ENCODE results near the gene CPSF7. TPM values are rescaled to one million over a fixed set of nuclear protein-coding genes. Genes with fewer than 3 reads are reported as not detected.

Gene CPSF7
- total RNA-seq, 1 experiment from 2014 or later = 123 TPM

DNA sequence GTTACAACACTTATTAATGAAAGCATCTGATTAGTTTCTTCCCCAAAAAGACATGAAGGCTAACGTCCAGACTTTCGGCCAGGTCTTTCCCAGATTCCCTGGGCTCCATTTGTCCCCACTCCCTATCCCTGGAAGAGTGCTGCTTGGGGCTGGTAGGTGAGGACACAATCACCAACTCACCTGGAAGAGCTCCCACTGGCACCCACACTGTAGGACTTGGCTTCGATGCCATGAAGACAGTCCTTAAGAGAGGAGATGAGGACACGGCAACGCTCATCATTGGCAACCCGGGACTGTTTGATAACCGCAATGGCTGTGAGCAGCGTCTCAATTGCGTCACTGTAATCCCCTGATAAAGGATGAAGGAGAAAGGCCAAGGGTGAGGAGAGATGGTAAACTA is 18.2 kb downstream of the CPSF7 start:
- H3K4me1 ChIP-seq = no peaks in the 10 kb centered on the region
- Mint-ChIP-seq H3K9me3 (ENCODE audit: unreplicated experiment) (no peaks in the 10 kb centered on the region), H3K27ac (ENCODE audit: unreplicated experiment) (no peak overlapping the region), H3K36me3 (ENCODE audit: insufficient read depth, unreplicated experiment) (peaks cover 99% of the 10 kb centered on the region), H3K4me1 (ENCODE audit: low read depth, unreplicated experiment) (no peaks in the 10 kb centered on the region), H3K4me3 (ENCODE audit: unreplicated experiment) (no peak overlapping the region), H3K27me3 (ENCODE audit: insufficient read depth, unreplicated experiment) (no peaks in the 10 kb centered on the region)
- peaks cover 4% of the 10 kb centered on the region; the same call in 1 of the 2 replicates for H3K36me3 ChIP-seq (ENCODE audit: control insufficient read depth, insufficient read depth, low read length)
- ChIA-PET POLR2A (no interaction called here), CTCF (no interaction called here)
- H3K9me3 ChIP-seq = no peaks in the 10 kb centered on the region
- no peaks in the 10 kb centered on the region for H3K27me3 ChIP-seq (replicated peaks; ENCODE audit: control insufficient read depth, insufficient read depth, low read length)
- DNase-seq = no peak
- no peak overlapping the region for H3K4me3 ChIP-seq (ENCODE audit: low read depth, low read length)
- TF ChIP-seq, protein P1, sequence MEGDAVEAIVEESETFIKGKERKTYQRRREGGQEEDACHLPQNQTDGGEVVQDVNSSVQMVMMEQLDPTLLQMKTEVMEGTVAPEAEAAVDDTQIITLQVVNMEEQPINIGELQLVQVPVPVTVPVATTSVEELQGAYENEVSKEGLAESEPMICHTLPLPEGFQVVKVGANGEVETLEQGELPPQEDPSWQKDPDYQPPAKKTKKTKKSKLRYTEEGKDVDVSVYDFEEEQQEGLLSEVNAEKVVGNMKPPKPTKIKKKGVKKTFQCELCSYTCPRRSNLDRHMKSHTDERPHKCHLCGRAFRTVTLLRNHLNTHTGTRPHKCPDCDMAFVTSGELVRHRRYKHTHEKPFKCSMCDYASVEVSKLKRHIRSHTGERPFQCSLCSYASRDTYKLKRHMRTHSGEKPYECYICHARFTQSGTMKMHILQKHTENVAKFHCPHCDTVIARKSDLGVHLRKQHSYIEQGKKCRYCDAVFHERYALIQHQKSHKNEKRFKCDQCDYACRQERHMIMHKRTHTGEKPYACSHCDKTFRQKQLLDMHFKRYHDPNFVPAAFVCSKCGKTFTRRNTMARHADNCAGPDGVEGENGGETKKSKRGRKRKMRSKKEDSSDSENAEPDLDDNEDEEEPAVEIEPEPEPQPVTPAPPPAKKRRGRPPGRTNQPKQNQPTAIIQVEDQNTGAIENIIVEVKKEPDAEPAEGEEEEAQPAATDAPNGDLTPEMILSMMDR (IDR thresholded peaks at IDR 0.05; ENCODE audit: insufficient read depth in 1 of 2, low read depth in 1 of 2, low read length in 1 of 2, severe bottlenecking in 1 of 2, unreplicated experiment in 1 of 2) = no peak
- BruUV-seq (replicated peaks) = no TSS peak
- intact Hi-C loops (cut with micrococcal nuclease; ENCODE audit: unreplicated experiment) = no loop called here

DNA sequence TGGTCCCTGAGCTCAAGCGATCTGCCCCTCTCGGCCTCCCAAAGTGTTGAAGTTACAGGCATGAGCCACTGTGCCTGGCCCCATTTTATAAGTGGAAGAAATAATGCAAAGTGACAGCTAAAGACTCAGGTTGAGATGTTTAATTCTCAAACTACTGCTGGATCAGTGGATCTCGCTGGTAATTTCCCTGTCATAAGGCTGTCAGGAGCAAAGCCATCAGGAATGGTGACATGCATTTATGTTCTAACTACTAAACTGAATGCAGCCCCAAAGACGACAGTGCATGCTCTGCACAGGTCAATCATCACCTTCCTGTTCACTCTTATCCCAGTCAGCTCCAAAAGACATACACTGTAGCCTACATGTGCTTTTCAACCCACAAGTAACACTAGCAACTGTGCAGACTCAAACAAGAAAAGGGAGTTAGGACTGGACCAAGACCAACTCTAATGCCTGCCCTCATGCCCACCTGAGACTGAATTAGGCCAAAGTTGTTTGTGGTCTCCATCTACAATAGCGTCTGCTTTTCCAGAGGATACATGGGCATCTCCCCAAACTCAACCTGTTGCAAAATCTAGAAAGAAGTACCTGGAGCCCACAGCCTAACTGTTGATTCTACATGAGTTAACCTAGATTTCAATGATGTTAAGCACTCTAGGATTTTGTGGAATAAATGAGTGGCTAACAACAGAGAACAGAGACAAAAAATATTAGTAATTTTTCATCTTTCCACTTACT is 22.6 kb downstream of the CPSF7 start:
- TF ChIP-seq, protein P1 (IDR thresholded peaks at IDR 0.05; ENCODE audit: insufficient read depth in 1 of 2, low read depth in 1 of 2, low read length in 1 of 2, severe bottlenecking in 1 of 2, unreplicated experiment in 1 of 2) = no peak
- no peaks in the 10 kb centered on the region for H3K4me1 ChIP-seq
- Mint-ChIP-seq H3K27ac (ENCODE audit: unreplicated experiment) (no peak overlapping the region), H3K4me1 (ENCODE audit: low read depth, unreplicated experiment) (no peaks in the 10 kb centered on the region), H3K9me3 (ENCODE audit: unreplicated experiment) (no peaks in the 10 kb centered on the region), H3K4me3 (ENCODE audit: unreplicated experiment) (no peak overlapping the region), H3K27me3 (ENCODE audit: insufficient read depth, unreplicated experiment) (no peaks in the 10 kb centered on the region), H3K36me3 (ENCODE audit: insufficient read depth, unreplicated experiment) (peaks cover 96% of the 10 kb centered on the region)
- DNase-seq = no peak
- no peaks in the 10 kb centered on the region for H3K27me3 ChIP-seq (replicated peaks; ENCODE audit: control insufficient read depth, insufficient read depth, low read length)
- POLR2A ChIA-PET = no interaction called here
- BruUV-seq (replicated peaks) = no TSS peak
- CTCF ChIA-PET = no interaction called here
- no peaks in the 10 kb centered on the region for H3K9me3 ChIP-seq
- H3K36me3 ChIP-seq (ENCODE audit: control insufficient read depth, insufficient read depth, low read length) = peaks cover 6% of the 10 kb centered on the region
- no peak overlapping the region for H3K4me3 ChIP-seq (ENCODE audit: low read depth, low read length)
- intact Hi-C loops (cut with micrococcal nuclease; ENCODE audit: unreplicated experiment) = no loop called here

DNA sequence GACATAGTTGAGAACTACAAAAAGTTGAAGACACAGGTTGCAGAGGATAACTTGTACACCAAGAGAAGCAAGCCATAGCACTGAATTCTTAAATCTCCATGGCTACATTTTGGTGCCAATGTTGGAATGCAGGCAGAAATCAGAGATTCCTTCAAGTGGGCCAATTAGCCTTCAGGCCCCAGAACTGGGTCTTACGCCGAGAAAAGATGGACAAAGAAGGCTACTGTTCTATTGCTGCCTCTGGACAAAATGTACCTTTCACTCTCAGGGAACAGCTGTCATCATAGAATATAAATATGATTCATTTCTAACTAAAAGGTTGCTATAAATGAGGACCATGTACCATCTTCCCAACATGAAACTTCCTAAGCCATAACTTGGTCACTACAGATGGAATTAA is 23.7 kb downstream of the CPSF7 start:
- Histone ChIP-seq H3K9me3 (no peaks in the 10 kb centered on the region), H3K27me3 (replicated peaks; ENCODE audit: control insufficient read depth, insufficient read depth, low read length) (no peaks in the 10 kb centered on the region), H3K4me3 (ENCODE audit: low read depth, low read length) (no peak overlapping the region), H3K4me1 (no peaks in the 10 kb centered on the region), H3K36me3 (ENCODE audit: control insufficient read depth, insufficient read depth, low read length) (peaks cover 3% of the 10 kb centered on the region)
- no peak for DNase-seq
- no peak overlapping the region for H3K27ac Mint-ChIP-seq (ENCODE audit: unreplicated experiment)
- peaks cover 96% of the 10 kb centered on the region for H3K36me3 Mint-ChIP-seq (ENCODE audit: insufficient read depth, unreplicated experiment)
- intact Hi-C loops (cut with micrococcal nuclease; ENCODE audit: unreplicated experiment) = no loop called here
- TF ChIP-seq, protein P1 (IDR thresholded peaks at IDR 0.05; ENCODE audit: insufficient read depth in 1 of 2, low read depth in 1 of 2, low read length in 1 of 2, severe bottlenecking in 1 of 2, unreplicated experiment in 1 of 2) = no peak
- ChIA-PET POLR2A (no interaction called here), CTCF (no interaction called here)
- no peak overlapping the region for H3K4me3 Mint-ChIP-seq (ENCODE audit: unreplicated experiment)
- BruUV-seq (replicated peaks) = no TSS peak
- no peaks in the 10 kb centered on the region for H3K9me3 Mint-ChIP-seq (ENCODE audit: unreplicated experiment)
- H3K27me3 Mint-ChIP-seq (ENCODE audit: insufficient read depth, unreplicated experiment) = no peaks in the 10 kb centered on the region
- H3K4me1 Mint-ChIP-seq (ENCODE audit: low read depth, unreplicated experiment) = no peaks in the 10 kb centered on the region

All from Caco-2 (cell line).